HCT116 (cell line): ENCODE data around the gene RGL3. TPM values are rescaled to one million over a fixed set of nuclear protein-coding genes. Genes with fewer than 3 reads are reported as not detected.
A peak's percentile ranks its signal among the peaks of the same experiment; 100 is the strongest.

Experiments used
- ATAC-seq: fragments of 200-7000 bp; cut with Tn5 transposase; 2 replicates; pipeline ENCODE4 v1.9.1; 2020; ENCODE audit warnings: mild to moderate bottlenecking, moderate library complexity
- BruUV-seq: library from RNA; stranded (reverse); fragments of 400-500 nt; replicated peaks from 2 replicates; lab custom pipeline; 2021; lab: Mats Ljungman, UMichigan
- CTCF ChIA-PET: fragments of 300-600 bp; sonication (Branson Sonifier 250); formaldehyde crosslinking; loops from one replicate; lab custom pipeline; 2021; ENCODE audit warnings: antibody characterized with exemption; lab: Charles Lee
- POLR2A ChIA-PET: fragments of 300-600, 350-600 bp; sonication (Branson Sonifier 250); formaldehyde crosslinking; loops from one replicate; lab custom pipeline; 2021; ENCODE audit warnings: antibody characterized with exemption; lab: Charles Lee
- RAD21 ChIA-PET, 2 experiments: fragments of 300-600 bp; sonication (Branson Sonifier 250); formaldehyde crosslinking; loops; one replicate each; lab custom pipeline; 2023; ENCODE audit warnings: low total read pairs in 2 of 2; ENCODE audit not compliant: uncharacterized antibody in 2 of 2, unreplicated experiment in 2 of 2, low non-redundant PET in 1 of 2; lab: Charles Lee
- DNase-seq: peaks from one replicate; pipeline ENCODE4 v3.0.0-alpha.2; 2010; ENCODE audit warnings: low read depth, low spot score
- H2AFZ ChIP-seq: fragments of 200-600 bp; shearing (Covaris generic), sonication (generic); 2 replicates; pipeline ENCODE4 v1.6.1; 2017; ENCODE audit warnings: low read depth, mixed run types, mixed read lengths, antibody characterized with exemption, low read length; ENCODE audit not compliant: poor library complexity, severe bottlenecking
- H3K27ac ChIP-seq: 2 replicates; pipeline ENCODE4 v1.5.1; 2012; ENCODE audit warnings: low read depth, low read length
- H3K27me3 ChIP-seq: fragments of 200-600 bp; sonication (generic); 2 replicates; pipeline ENCODE4 v1.6.1; 2016; ENCODE audit warnings: mixed run types, low read length, mixed read lengths; ENCODE audit not compliant: insufficient read depth
- H3K36me3 ChIP-seq, 2 experiments: fragments of 200-500 bp in 1 of 2; fragments of 200-600 bp in 1 of 2; sonication (Bioruptor generic) in 1 of 2; sonication (generic) in 1 of 2; 2 replicates each; pipeline versions ENCODE4 v1.5.1 to v1.6.1; 2014 to 2016; ENCODE audit warnings: low read length in 2 of 2, inconsistent platforms in 1 of 2, mixed read lengths in 1 of 2, mixed run types in 1 of 2; ENCODE audit not compliant: insufficient read depth in 2 of 2, control insufficient read depth in 1 of 2
- H3K4me1 ChIP-seq, 2 experiments: fragments of 200-600 bp in 1 of 2; sonication (generic) in 1 of 2; 2 replicates each; pipeline versions ENCODE4 v1.5.1 to v1.6.1; 2012 to 2017; ENCODE audit warnings: low read length in 2 of 2, inconsistent platforms in 1 of 2, mild to moderate bottlenecking in 1 of 2, mixed read lengths in 1 of 2, mixed run types in 1 of 2, moderate library complexity in 1 of 2; ENCODE audit not compliant: insufficient read depth in 2 of 2, control insufficient read depth in 1 of 2
- H3K4me2 ChIP-seq: fragments of 200-600 bp; sonication (generic); 2 replicates; pipeline ENCODE4 v1.6.1; 2017; ENCODE audit warnings: mixed run types, low read length, mixed read lengths
- H3K4me3 ChIP-seq, 2 experiments: fragments of 200-600 bp in 1 of 2; sonication (generic) in 1 of 2; replicated peaks in 1 of 2; 2 replicates each; pipeline ENCODE4 v1.5.1; 2011 to 2016; ENCODE audit warnings: low read length in 2 of 2, control low read depth in 1 of 2, low read depth in 1 of 2, mild to moderate bottlenecking in 1 of 2, mixed read lengths in 1 of 2, mixed run types in 1 of 2
- H3K79me2 ChIP-seq: fragments of 200-600 bp; sonication (generic); 2 replicates; pipeline ENCODE4 v1.6.1; 2017; ENCODE audit warnings: mild to moderate bottlenecking, mixed run types, low read length, moderate library complexity, mixed read lengths; ENCODE audit not compliant: insufficient read depth
- H3K9ac ChIP-seq: fragments of 200-600 bp; sonication (generic); 2 replicates; pipeline ENCODE4 v1.6.1; 2016; ENCODE audit warnings: low read length, mixed read lengths
- H3K9me2 ChIP-seq: fragments of 200-600 bp; sonication (generic), shearing (Covaris generic); 2 replicates; pipeline ENCODE4 v1.6.1; 2017; ENCODE audit warnings: mixed run types, mild to moderate bottlenecking, moderate library complexity; ENCODE audit not compliant: insufficient read depth
- H3K9me3 ChIP-seq, 2 experiments: fragments of 200-500 bp in 1 of 2; fragments of 200-600 bp in 1 of 2; sonication (Bioruptor generic) in 1 of 2; sonication (generic) in 1 of 2; 2 replicates each; pipeline ENCODE4 v1.6.1; 2014 to 2017; ENCODE audit warnings: low read length in 2 of 2, mixed read lengths in 2 of 2, inconsistent platforms in 1 of 2, low read depth in 1 of 2, mild to moderate bottlenecking in 1 of 2, mixed run types in 1 of 2, moderate library complexity in 1 of 2; ENCODE audit not compliant: control insufficient read depth in 1 of 2, insufficient read depth in 1 of 2
- H4K20me1 ChIP-seq: fragments of 200-600 bp; sonication (generic), shearing (Covaris generic); 2 replicates; pipeline ENCODE4 v1.6.1; 2017; ENCODE audit warnings: mixed run types, mild to moderate bottlenecking, moderate library complexity; ENCODE audit not compliant: insufficient read depth
- ATF3 ChIP-seq: IDR thresholded peaks from 2 replicates; pipeline ENCODE4 v1.6.1; 2012
- CTCF ChIP-seq, 3 experiments: fragments of 200-600 bp in 1 of 3; sonication (generic) in 1 of 3; IDR thresholded peaks in 2 of 3; conservative IDR thresholded peaks in 1 of 3; 2 replicates each; pipeline ENCODE4 v1.5.1; 2012 to 2017; ENCODE audit warnings: low read depth in 2 of 3, low read length in 2 of 3, antibody characterized with exemption in 1 of 3, borderline replicate concordance in 1 of 3, control low read depth in 1 of 3, mild to moderate bottlenecking in 1 of 3, mixed read lengths in 1 of 3, mixed run types in 1 of 3, moderate library complexity in 1 of 3; ENCODE audit not compliant: insufficient read depth in 1 of 3
- EZH2 ChIP-seq: fragments of 200-600 bp; sonication (generic); IDR thresholded peaks from 2 replicates; pipeline ENCODE4 v1.6.1; 2017; ENCODE audit warnings: antibody characterized with exemption, mixed run types
- POLR2AphosphoS5 ChIP-seq: IDR thresholded peaks from 2 replicates; pipeline ENCODE4 v1.6.1; 2011; ENCODE audit warnings: mild to moderate bottlenecking, low read depth, low read length, moderate library complexity
- SIN3A ChIP-seq: IDR thresholded peaks from 2 replicates; pipeline ENCODE4 v1.6.1; 2012; ENCODE audit warnings: low read depth
- ZFX ChIP-seq: fragments of 450-650 bp; IDR thresholded peaks from 2 replicates; pipeline ENCODE4 v1.6.1; 2017
- intact Hi-C: fragments of 100-400 bp; cut with micrococcal nuclease; formaldehyde crosslinking; loops from 2 replicates; pipeline ENCODE4 v1.10.0; 2022
- total RNA-seq: library from RNA; stranded (reverse); gene quantifications from one replicate; pipeline ENCODE4 v1.2.1, GENCODE V29; 2021; ENCODE audit not compliant: unreplicated experiment

Gene RGL3
- total RNA-seq, 1 experiment from 2014 or later = 99.2 TPM

DNA sequence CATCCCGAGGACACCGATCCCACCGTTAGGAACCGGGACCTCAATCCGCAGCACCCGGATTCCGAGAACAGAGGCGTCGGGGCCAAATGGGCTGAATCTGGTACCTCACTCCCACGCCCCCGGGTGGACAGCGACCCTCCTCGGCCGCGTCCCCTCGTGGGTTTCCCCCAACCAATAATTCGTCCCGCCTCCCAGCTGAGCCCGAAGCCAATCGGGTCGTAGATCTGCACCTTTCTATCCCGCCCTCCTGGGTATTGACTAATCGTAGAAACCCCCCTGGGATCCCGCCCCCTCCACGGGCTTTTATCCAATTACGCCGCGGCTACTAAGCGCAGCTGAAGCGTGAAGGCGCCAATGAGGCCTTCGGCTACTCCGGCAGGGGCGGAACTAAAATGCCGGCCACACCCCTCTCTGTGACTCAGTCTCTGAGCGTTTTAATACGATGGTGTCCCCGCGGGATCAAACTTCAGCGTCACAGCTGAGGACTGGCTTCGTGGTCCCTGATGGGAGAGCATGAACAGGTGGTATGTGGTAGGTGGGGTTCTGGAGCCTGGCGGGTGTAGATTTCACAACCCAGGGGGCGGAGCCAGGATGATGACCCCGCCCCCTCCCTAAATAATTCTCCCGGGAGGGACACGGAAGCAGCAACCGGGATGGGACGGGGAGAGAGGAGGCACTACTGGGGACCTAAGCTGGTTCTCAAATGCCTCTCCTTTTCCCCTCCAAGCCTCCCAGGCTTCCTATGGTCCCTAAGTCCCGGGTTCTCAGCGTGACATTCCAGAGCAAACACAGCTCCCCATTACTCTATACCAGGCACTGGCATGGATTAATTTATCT lies 72.8 kb downstream of the RGL3 start, which contains the start of the genes CCDC159 and TMEM205 (continued):
- no peak for TF ChIP-seq CTCF (IDR thresholded peaks at IDR 0.05 in 2 of 3, conservative IDR thresholded peaks at IDR 0.05 in 1 of 3; ENCODE audit: borderline replicate concordance in 1 of 3, insufficient read depth in 1 of 3, low read depth in 2 of 3, low read length in 2 of 3)
- TF ChIP-seq ATF3 = no peak
- TF ChIP-seq EZH2 = no peak
- TF ChIP-seq POLR2AphosphoS5 = peak; percentile 93

DNA sequence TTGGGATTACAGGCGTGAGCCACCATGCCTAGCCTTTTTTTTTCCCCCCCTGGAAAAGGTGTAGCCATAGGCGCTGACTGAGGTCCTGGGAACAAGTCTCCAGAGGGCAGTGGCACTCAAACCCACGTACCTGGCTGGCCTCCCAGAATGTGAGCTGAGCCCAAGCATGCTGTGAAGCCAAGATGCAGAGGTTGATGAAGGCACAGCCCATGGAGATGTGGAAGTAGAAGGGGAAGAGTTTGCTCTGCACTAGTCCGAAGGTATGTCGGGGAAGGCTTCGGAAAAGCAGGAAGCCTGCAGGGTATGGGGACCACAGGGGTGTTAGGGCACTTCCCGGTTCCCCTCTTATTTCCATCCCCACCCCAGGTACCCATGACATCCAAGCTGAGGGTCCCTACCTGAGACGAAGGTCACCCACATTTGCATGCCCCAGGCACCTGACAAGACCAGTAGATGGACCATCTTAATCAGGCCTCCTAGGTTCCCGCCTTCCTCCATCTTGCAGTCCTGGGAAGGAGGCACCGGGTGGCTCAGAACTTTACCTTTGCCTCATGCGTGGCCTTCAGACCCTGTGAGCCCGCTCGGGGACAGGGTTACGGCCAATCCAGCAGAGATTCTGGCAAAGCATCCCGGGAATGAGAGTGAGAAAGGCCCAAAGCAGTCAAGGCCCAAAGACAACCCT lies 73.9 kb downstream of the RGL3 start:
- peak overlapping the region; percentile 64 for H3K27ac ChIP-seq
- no peaks in the 10 kb centered on the region for H3K27me3 ChIP-seq
- peak overlapping the region; percentile 94 for H3K4me2 ChIP-seq
- H3K79me2 ChIP-seq = 0 out of 2 replicates have a peak, but pooled peaks cover 9% of the 10 kb centered on the region
- DNase-seq = no peak
- H3K4me3 ChIP-seq = peak overlapping the region; percentile 86 to 88
- no peaks in the 10 kb centered on the region for H3K9me2 ChIP-seq
- POLR2A ChIA-PET = interaction anchor here (1.2 to 3.0 kb wide), 3 partner anchors 23 to 74 kb away, joined by 4 to 16 read pairs (median 5); partner anchors contain the start of genes RGL3 and SWSAP1
- peaks cover 25 to 51% of the 10 kb centered on the region in 2 experiments for H3K4me1 ChIP-seq
- H4K20me1 ChIP-seq = no peaks in the 10 kb centered on the region
- H3K9ac ChIP-seq = peak overlapping the region; percentile 90
- no TSS peak for BruUV-seq
- no peak for ATAC-seq
- RAD21 ChIA-PET = interaction anchor here in 1 of 2 experiments (1.0 kb wide), 1 partner anchor 36 kb away, joined by 4 read pairs; no protein-coding TSS in a partner anchor
- peak; percentile 36; the same call in 1 of the 2 replicates for TF ChIP-seq ZFX
- TF ChIP-seq SIN3A = no peak
- H2AFZ ChIP-seq = no peak overlapping the region
- H3K36me3 ChIP-seq = peaks cover 0 to 8% of the 10 kb centered on the region in 2 experiments; a peak in 2 of 4 replicates
- peaks cover 3 to 15% of the 10 kb centered on the region in 2 experiments; a peak in 2 of 4 replicates for H3K9me3 ChIP-seq
- CTCF ChIA-PET = interaction anchor here (2.4 kb wide), 1 partner anchor 38 kb away, joined by 8 read pairs; the partner anchor contains the start of gene EPOR
- intact Hi-C loops = no loop called here

Other genes starting within 250 kb of the RGL3 start
- 43.6 TPM for gene KANK2, start 221.8 kb downstream of the RGL3 start, total RNA-seq
- gene ANGPTL8, start 179.7 kb downstream of the RGL3 start, total RNA-seq = not detected
- 82.4 TPM for gene DOCK6, start 156.8 kb downstream of the RGL3 start, total RNA-seq
- not detected for gene TSPAN16, start 123.2 kb downstream of the RGL3 start, total RNA-seq
- gene RAB3D, start 79.7 kb downstream of the RGL3 start, total RNA-seq = 28.9 TPM
- 55.9 TPM for gene TMEM205, start 73.0 kb downstream of the RGL3 start, total RNA-seq
- 7.7 TPM for gene CCDC159, start 72.8 kb downstream of the RGL3 start, total RNA-seq
- 23.2 TPM for gene PLPPR2, start 63.9 kb downstream of the RGL3 start, total RNA-seq
- 2.5 TPM for gene SWSAP1, start 44.6 kb downstream of the RGL3 start, total RNA-seq
- gene EPOR, start 35.0 kb downstream of the RGL3 start, total RNA-seq = 15.3 TPM
- 0.52 TPM for gene ODAD3, start 15.8 kb upstream of the RGL3 start, total RNA-seq
- 425 TPM for gene PRKCSH, start 16.3 kb upstream of the RGL3 start, total RNA-seq
- 0.05 TPM for gene ELAVL3, start 61.7 kb upstream of the RGL3 start, total RNA-seq
- gene ZNF653, start 86.5 kb upstream of the RGL3 start, total RNA-seq = 16.1 TPM
- gene ECSIT, start 109.8 kb upstream of the RGL3 start, total RNA-seq = 52.8 TPM
- gene CNN1, start 119.5 kb upstream of the RGL3 start, total RNA-seq = 0.64 TPM
- gene ELOF1, start 139.9 kb upstream of the RGL3 start, total RNA-seq = 74.5 TPM
- 1.2 TPM for gene ACP5, start 158.3 kb upstream of the RGL3 start, total RNA-seq
- gene ZNF627, start 178.2 kb upstream of the RGL3 start, total RNA-seq = 14.8 TPM